MCF 10A (cell line): Measurements from ENCODE around the gene SNAI1. TPM values are rescaled to one million over a fixed set of nuclear protein-coding genes. Genes with fewer than 3 reads are reported as not detected.
"Not testable (repeated sequence)": the region's sequence is repeated elsewhere in the genome, so short reads cannot be mapped to it uniquely, and the experiment has no call there.

Source experiments
- BruUV-seq: library from RNA; stranded (reverse); fragments of 400-500 nt; replicated peaks from 2 replicates; lab custom pipeline; 2021; lab: Mats Ljungman, UMichigan
- CTCF ChIA-PET: fragments of 300-600 bp; sonication (Branson Sonifier 250); formaldehyde crosslinking; extraction: SDS; loops from one replicate; lab custom pipeline; 2021; ENCODE audit warnings: antibody characterized with exemption, inconsistent platforms; lab: Yijun Ruan, JAX
- POLR2A ChIA-PET: fragments of 300-600, 350-650 bp; sonication (Branson Sonifier 250); formaldehyde crosslinking; extraction: SDS; loops from one replicate; lab custom pipeline; 2020; ENCODE audit warnings: antibody characterized with exemption, inconsistent platforms; lab: Yijun Ruan, JAX
- DNase-seq: peaks from one replicate; pipeline ENCODE4 v3.0.0-alpha.2; 2018; ENCODE audit not compliant: unreplicated experiment
- H3K27ac Mint-ChIP-seq: one replicate; pipeline ENCODE4 v1.8.0; 2022; ENCODE audit warnings: mild to moderate bottlenecking, low read depth, mixed read lengths; ENCODE audit not compliant: unreplicated experiment
- H3K27me3 Mint-ChIP-seq: one replicate; pipeline ENCODE4 v1.8.0; 2022; ENCODE audit warnings: mixed read lengths; ENCODE audit not compliant: insufficient read depth, unreplicated experiment
- H3K36me3 Mint-ChIP-seq: one replicate; pipeline ENCODE4 v1.8.0; 2022; ENCODE audit warnings: mild to moderate bottlenecking, moderate library complexity, mixed read lengths; ENCODE audit not compliant: insufficient read depth, unreplicated experiment
- H3K4me1 Mint-ChIP-seq: one replicate; pipeline ENCODE4 v1.8.0; 2022; ENCODE audit warnings: mixed read lengths; ENCODE audit not compliant: insufficient read depth, unreplicated experiment
- H3K4me3 Mint-ChIP-seq: one replicate; pipeline ENCODE4 v1.8.0; 2022; ENCODE audit warnings: mild to moderate bottlenecking, moderate library complexity, mixed read lengths; ENCODE audit not compliant: unreplicated experiment
- H3K9me3 Mint-ChIP-seq: one replicate; pipeline ENCODE4 v1.8.0; 2022; ENCODE audit warnings: mixed read lengths; ENCODE audit not compliant: unreplicated experiment
- CTCF ChIP-seq: fragments of 200-600 bp; IDR thresholded peaks from one replicate; pipeline ENCODE4 v1.8.0; 2022; ENCODE audit warnings: antibody characterized with exemption, mild to moderate bottlenecking; ENCODE audit not compliant: unreplicated experiment
- intact Hi-C: fragments of 100-400 bp; cut with micrococcal nuclease; formaldehyde crosslinking; loops from 2 replicates; pipeline ENCODE4 v1.14.1; 2022
- total RNA-seq: library from RNA; stranded (reverse); gene quantifications from 2 replicates; pipeline ENCODE4 v1.2.3, GENCODE V29; 2022

SNAI1 gene
- total RNA-seq, 1 experiment from 2014 or later, result 0.23 TPM

- TF ChIP-seq CTCF, result no peak
- Mint-ChIP-seq H3K4me1 (peaks cover 4% of the 10 kb centered on the region), H3K9me3 (no peaks in the 10 kb centered on the region), H3K4me3 (no peak overlapping the region), H3K27ac (no peak overlapping the region), H3K36me3 (no peaks in the 10 kb centered on the region), H3K27me3 (no peaks in the 10 kb centered on the region)
- no TSS peak for BruUV-seq
- POLR2A ChIA-PET, result interaction anchor here (0.6 kb wide), 2 partner anchors 11 to 1774 kb away, joined by 3 to 5 read pairs; no protein-coding TSS in a partner anchor
- intact Hi-C loops, result no loop called here
- DNase-seq, result no peak
- CTCF ChIA-PET, result interaction anchor here (0.6 to 9.4 kb wide), 4 partner anchors 10 to 181 kb away, joined by 3 to 78 read pairs (median 23); no protein-coding TSS in a partner anchor
Observed at GRCh38 chr20:49989234-49990065, 6.7 kb downstream of the SNAI1 start.

GRCh38 chr20:49990271-49990720 lies 7.5 kb downstream of the SNAI1 start:
- Mint-ChIP-seq H3K4me3 (no peak overlapping the region), H3K27me3 (no peaks in the 10 kb centered on the region), H3K9me3 (no peaks in the 10 kb centered on the region), H3K36me3 (no peaks in the 10 kb centered on the region), H3K27ac (peak overlapping the region; percentile 49), H3K4me1 (peaks cover 4% of the 10 kb centered on the region)
- POLR2A ChIA-PET, result no interaction called here
- no TSS peak for BruUV-seq
- no peak for TF ChIP-seq CTCF
- DNase-seq, result no peak
- CTCF ChIA-PET, result interaction anchor here (4.4 to 9.4 kb wide), 2 partner anchors 11 to 80 kb away, joined by 39 to 78 read pairs; no protein-coding TSS in a partner anchor
- intact Hi-C loops, result no loop called here

GRCh38 chr20:49993301-49993751 lies 10.5 kb downstream of the SNAI1 start:
- TF ChIP-seq CTCF, result no peak
- intact Hi-C loops, result no loop called here
- DNase-seq, result no peak
- Mint-ChIP-seq H3K4me1 (peaks cover 4% of the 10 kb centered on the region), H3K27ac (no peak overlapping the region), H3K9me3 (no peaks in the 10 kb centered on the region), H3K27me3 (no peaks in the 10 kb centered on the region), H3K4me3 (no peak overlapping the region), H3K36me3 (no peaks in the 10 kb centered on the region)
- CTCF ChIA-PET, result interaction anchor here (2.1 to 2.4 kb wide), 2 partner anchors 15 to 78 kb away, joined by 12 to 17 read pairs; no protein-coding TSS in a partner anchor
- no TSS peak for BruUV-seq
- POLR2A ChIA-PET, result interaction anchor here (0.6 kb wide), 1 partner anchor 803 kb away, joined by 3 read pairs; no protein-coding TSS in a partner anchor

- Mint-ChIP-seq H3K27me3 (no peaks in the 10 kb centered on the region), H3K4me3 (no peak overlapping the region), H3K36me3 (no peaks in the 10 kb centered on the region), H3K9me3 (no peaks in the 10 kb centered on the region), H3K27ac (no peak overlapping the region), H3K4me1 (no peaks in the 10 kb centered on the region)
- no TSS peak for BruUV-seq
- ChIA-PET CTCF (interaction anchor here (0.6 kb wide), 1 partner anchor 19 kb away, joined by 3 read pairs; no protein-coding TSS in a partner anchor), POLR2A (no interaction called here)
- DNase-seq, result no peak
- TF ChIP-seq CTCF, result no peak
- intact Hi-C loops, result no loop called here
Observed at GRCh38 chr20:49995586-49995985, 12.8 kb downstream of the SNAI1 start.

- not testable (repeated sequence) for H3K27me3 Mint-ChIP-seq
Observed at GRCh38 chr20:49998478-49999188, 15.9 kb downstream of the SNAI1 start.

More at GRCh38 chr20:49998478-49999188, 15.9 kb downstream of the SNAI1 start:
- POLR2A ChIA-PET, result interaction anchor here (0.6 kb wide), 1 partner anchor 403 kb away, joined by 3 read pairs; no protein-coding TSS in a partner anchor
- BruUV-seq, H3K9me3 Mint-ChIP-seq, H3K4me3 Mint-ChIP-seq, H3K27ac Mint-ChIP-seq, DNase-seq, H3K4me1 Mint-ChIP-seq, intact Hi-C loops, H3K36me3 Mint-ChIP-seq: not testable (repeated sequence)
- CTCF ChIA-PET, result interaction anchor here (0.6 to 1.0 kb wide), 4 partner anchors 18 to 71 kb away, joined by 3 to 8 read pairs (median 5); no protein-coding TSS in a partner anchor
